Suprapubic skin (tissue), 4 donors: ENCODE results near the gene NGFR.

Source experiments
- CTCF ChIP-seq, 2 donors: fragments of 200-600 bp in 1 of 2; fragments of 450-650 bp in 1 of 2; sonication (generic) in 1 of 2; IDR thresholded peaks; one replicate each; pipeline ENCODE4 v1.5.1; 2016 to 2019; ENCODE audit warnings: antibody characterized with exemption in 2 of 2, mild to moderate bottlenecking in 1 of 2, moderate library complexity in 1 of 2
- EP300 ChIP-seq: sonication (generic); formaldehyde crosslinking; IDR thresholded peaks from one replicate; pipeline ENCODE4 v1.6.1; 2017; ENCODE audit warnings: antibody characterized with exemption
- POLR2A ChIP-seq, 2 donors: fragments of 450-650 bp; IDR thresholded peaks; one replicate each; pipeline ENCODE4 v1.6.1; 2017; ENCODE audit warnings: antibody characterized with exemption in 2 of 2, mild to moderate bottlenecking in 2 of 2, moderate library complexity in 2 of 2
- POLR2AphosphoS5 ChIP-seq, 3 donors: sonication (generic); formaldehyde crosslinking; IDR thresholded peaks; one replicate each; pipeline ENCODE4 v1.6.1; 2017; ENCODE audit warnings: antibody characterized with exemption in 3 of 3

GRCh38 chr17:49494399-49494985, 601 bp upstream of the NGFR start:
- no peak for TF ChIP-seq CTCF (IDR thresholded peaks at IDR 0.05)
- TF ChIP-seq EP300, result no peak
- TF ChIP-seq POLR2AphosphoS5 (IDR thresholded peaks at IDR 0.05), result no peak
- TF ChIP-seq POLR2A (IDR thresholded peaks at IDR 0.05), result no peak
